ENCODE data around the gene DACT3. TPM values are rescaled to one million over a fixed set of nuclear protein-coding genes. Genes with fewer than 3 reads are reported as not detected.

The DACT3 gene
- polyA plus RNA-seq, 1 of the 3 experiments (the other 2 are of a cell fraction): 9.5 TPM

GRCh38 chr19:46640656-46641055, 20.3 kb downstream of the DACT3 start:
- no peaks in the 10 kb centered on the region for H3K27me3 ChIP-seq (ENCODE audit: insufficient read depth)
- no peak overlapping the region for H3K4me3 ChIP-seq (ENCODE audit: low read depth in 2 of 2, low read length in 1 of 2)
- TF ChIP-seq CTCF (IDR thresholded peaks at IDR 0.05) (no peak), MAX (IDR thresholded peaks at IDR 0.05; ENCODE audit: low read depth) (no peak), REST (IDR thresholded peaks at IDR 0.05; ENCODE audit: low read depth, low read length) (no peak), ZBTB33 (IDR thresholded peaks at IDR 0.05; ENCODE audit: borderline replicate concordance, low read depth) (no peak), SIN3A (IDR thresholded peaks at IDR 0.05; ENCODE audit: borderline replicate concordance, low read depth, low read length) (no peak), SMC3 (IDR thresholded peaks at IDR 0.05; ENCODE audit: low read depth, low read length) (no peak), ELF1 (IDR thresholded peaks at IDR 0.05) (no peak)
- no peak for DNase-seq
- peaks cover 7 to 25% of the 10 kb centered on the region in 2 experiments; a peak in 2 of 4 replicates for H3K4me1 ChIP-seq (ENCODE audit: control insufficient read depth in 1 of 2, insufficient read depth in 2 of 2, low read depth in 1 of 2, low read length in 1 of 2)
- no peak overlapping the region for H2AFZ ChIP-seq (ENCODE audit: low read depth)
- no peaks in the 10 kb centered on the region for H3K79me2 ChIP-seq (ENCODE audit: insufficient read depth)
- no peaks in the 10 kb centered on the region for H3K36me3 ChIP-seq (replicated peaks in 1 of 2; ENCODE audit: control insufficient read depth in 1 of 2, insufficient read depth in 2 of 2, low read length in 1 of 2)
- peak overlapping the region in 1 of 2 experiments; percentile 97; a peak in 2 of 4 replicates for H3K27ac ChIP-seq (ENCODE audit: low read depth in 2 of 2, low read length in 1 of 2)
- peaks cover 9% of the 10 kb centered on the region for H3F3A ChIP-seq (replicated peaks; ENCODE audit: insufficient read depth)
- H3K4me2 ChIP-seq: no peak overlapping the region
- H3K9me3 ChIP-seq: no peaks in the 10 kb centered on the region
- WGBS (ENCODE audit: low lambda C conversion rate): 93% methylated on average over 2 of the region's 2 CpGs
- no peaks in the 10 kb centered on the region for H3K9me2 ChIP-seq
- ChIA-PET POLR2A (interaction anchor here (0.9 to 1.8 kb wide), 3 partner anchors 10 to 104 kb away, joined by 3 to 9 read pairs (median 4); no protein-coding TSS in a partner anchor), CTCF (no interaction called here)
- H4K20me1 ChIP-seq (ENCODE audit: insufficient read depth): no peaks in the 10 kb centered on the region
- no peak overlapping the region for H3K9ac ChIP-seq

Data from SK-N-SH (cell line).